ENCODE data around the gene GPR162.

Gene GPR162

DNA sequence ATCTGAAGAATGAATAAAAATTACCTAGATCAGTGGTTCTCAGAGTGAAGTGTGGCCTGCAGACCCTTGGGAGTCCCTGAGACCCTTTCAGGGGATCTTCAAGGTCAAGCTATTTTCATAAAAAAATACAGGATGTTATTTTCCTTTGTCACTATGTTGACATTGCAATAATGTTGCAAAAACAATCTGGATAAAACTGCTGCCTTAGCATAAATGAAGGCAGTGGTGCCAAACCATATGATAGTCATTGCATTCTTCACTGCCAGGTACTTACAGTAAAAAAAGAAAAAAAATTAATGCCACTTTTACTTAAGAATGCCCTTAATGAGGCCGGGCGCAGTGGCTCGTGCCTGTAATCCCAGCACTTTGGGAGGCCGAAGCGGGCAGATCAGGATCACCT is 34.3 kb upstream of the GPR162 start:
- DNase-seq: no peak

DNA sequence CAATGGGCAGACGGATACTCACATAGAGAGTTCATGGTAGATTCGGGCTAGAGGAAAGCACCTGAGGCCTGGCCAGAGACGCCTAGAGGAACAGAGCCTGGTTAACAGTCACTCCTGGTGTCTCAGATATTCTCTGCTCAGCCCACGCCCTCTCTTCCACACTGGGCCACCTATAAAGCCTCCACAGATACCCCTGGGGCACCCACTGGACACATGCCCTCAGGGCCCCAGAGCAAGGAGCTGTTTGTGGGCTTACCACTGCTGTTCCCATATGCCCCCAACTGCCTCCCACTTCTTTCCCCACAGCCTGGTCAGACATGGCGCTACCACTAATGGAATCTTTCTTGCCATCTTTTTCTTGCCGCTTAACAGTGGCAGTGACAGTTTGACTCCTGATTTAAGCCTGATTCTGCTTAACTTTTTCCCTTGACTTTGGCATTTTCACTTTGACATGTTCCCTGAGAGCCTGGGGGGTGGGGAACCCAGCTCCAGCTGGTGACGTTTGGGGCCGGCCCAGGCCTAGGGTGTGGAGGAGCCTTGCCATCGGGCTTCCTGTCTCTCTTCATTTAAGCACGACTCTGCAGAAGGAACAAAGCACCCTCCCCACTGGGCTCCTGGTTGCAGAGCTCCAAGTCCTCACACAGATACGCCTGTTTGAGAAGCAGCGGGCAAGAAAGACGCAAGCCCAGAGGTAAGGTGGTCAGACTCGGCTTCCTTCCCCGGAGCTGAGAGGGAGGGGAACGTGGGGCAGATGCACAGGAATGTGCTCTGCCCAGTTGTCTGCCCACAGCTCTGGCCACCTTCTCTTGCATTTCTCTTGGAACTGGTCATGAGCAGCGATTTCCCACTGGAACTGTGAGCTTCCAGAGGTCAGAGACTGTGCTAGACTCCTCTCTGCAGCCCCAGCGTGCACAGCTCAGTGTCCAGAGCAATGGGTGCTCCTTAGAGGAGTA is 32.4 kb upstream of the GPR162 start, which contains the start of gene CD4:
CD4 (plus strand) TSS at position 557 of the 953 bp plus-strand sequence. CDS start 10,611 bp downstream, outside the sequence.
- DNase-seq: no peak

DNA sequence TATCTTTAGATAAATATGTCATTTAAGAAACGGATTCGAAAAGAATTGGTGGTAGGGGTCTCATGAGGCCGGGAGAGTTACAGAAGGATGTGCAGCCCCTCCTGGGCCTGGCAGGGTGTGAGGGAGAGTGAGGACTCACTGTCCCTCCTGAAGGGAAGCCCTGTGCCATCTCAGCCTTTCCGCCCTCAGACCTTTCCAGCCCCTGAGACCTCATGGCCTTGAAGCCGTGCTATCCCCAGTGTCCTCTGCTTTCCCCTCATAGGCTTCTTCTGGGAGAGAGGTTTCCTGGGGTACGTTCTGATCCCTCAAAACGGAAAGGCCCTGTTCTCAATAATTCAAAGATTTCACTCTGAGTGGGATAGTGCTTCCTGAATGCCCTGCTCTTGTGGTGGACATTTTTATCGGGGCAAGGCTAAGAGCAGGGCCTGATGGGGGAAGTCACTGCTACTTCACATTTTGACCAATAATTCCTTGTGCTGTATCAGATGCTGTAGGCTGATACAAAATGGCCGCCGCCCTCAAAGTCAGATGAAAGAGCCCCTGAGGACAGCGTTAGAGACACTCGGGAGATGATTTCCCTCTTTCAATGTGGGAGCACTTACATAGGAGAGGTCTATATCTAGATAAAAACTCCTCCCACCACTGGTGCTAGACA is 31.0 kb upstream of the GPR162 start:
- no peak for DNase-seq

DNA sequence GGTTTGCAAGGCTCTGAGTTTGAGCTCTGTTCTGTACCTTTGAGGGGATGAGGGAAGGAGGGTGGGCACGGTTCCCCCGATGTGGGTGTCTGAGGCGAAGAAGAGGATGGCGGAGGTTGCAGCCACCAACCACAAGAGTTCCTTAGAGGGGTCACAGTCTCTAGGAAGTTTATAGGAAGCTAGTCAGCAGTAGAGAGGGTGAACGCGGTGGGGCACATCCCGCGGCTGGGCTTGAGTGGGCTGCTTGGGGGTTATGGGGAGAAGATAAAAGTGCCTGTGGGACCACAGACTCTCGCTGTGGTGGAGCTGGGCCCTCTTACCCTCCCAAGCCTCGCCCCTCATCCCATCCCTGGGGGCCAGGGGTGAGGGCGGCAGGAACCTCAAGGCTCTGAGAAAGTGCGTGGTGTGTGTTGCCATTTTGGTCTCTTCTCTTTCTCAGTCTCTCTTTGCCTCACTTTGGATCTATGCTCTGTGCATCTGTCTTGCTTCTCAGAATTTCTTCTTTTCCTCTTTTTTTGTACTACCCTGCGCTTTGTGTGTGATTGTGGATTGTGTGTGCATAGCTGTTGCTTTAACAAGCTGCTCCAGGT is 29.6 kb upstream of the GPR162 start:
- no peak for DNase-seq

DNA sequence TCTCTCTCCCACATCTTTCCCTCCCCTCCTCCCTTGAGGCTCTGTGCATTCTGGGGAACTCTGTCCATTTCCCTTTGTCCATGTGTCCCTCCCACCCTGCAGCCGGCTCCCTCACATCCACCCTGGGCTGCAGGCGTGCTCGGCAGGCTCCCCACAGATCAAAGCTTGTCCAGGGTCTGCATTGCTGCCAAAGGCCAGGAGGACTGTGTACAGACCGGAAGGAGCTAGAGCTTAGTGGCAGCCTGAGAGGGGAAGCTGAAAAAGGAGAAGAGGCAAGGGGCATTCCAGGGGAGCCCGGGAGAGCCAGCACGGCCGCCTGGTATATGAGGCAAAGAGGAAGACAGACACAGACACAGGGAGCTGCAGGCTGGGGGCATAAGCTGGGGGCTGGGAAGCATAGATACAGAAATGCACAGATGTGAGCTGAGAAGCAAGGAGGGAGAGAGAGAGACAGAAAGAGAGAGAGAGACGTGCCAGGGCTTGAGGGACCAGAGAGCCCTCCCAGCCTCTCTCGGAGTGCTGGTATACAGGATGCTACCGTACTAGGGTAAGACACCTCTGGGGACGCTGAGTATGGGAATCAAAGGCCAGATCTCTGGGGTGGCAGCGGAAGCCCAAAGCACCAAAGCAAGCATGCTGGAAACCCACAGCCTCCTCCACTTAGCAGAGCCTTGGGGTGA is 29.0 kb upstream of the GPR162 start:
- DNase-seq: no peak

DNA sequence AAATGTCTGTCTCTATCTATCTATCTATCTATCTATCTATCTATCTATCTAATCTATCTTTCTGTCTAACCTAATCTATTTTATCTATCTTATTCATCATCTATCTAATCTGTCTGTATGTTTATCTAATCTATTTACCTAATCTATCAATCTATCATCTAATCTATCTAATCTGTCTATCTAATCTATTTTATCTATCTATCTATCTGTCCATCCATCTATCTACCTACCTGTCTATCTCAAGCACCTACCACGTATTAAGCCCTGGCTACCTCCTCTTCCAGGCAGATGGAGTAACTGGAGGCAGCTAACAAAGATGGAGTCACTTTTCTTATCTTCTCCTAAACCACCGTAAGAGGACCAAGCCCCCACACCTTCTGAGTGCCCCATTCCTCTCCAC is 26.5 kb upstream of the GPR162 start:
- DNase-seq: no peak

DNA sequence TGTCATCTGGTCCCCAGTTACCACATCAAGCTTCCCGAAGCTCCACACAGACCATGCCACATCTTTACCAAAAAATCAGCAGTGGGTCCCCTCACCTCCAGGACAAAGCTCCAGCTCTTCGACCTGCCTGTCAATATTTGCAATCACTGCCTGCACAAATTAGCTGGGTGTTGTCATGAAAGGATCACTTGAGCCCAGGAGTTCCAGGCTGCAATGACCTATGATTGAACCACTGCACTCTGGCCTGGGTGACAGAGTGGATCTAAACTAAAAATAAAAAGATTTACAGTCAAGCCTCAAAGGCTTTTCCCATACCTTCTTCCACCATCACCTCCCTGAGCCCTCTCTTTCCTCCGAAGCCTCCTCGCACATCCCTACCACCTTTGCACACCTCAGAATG is 25.0 kb upstream of the GPR162 start:
- no peak for DNase-seq

DNA sequence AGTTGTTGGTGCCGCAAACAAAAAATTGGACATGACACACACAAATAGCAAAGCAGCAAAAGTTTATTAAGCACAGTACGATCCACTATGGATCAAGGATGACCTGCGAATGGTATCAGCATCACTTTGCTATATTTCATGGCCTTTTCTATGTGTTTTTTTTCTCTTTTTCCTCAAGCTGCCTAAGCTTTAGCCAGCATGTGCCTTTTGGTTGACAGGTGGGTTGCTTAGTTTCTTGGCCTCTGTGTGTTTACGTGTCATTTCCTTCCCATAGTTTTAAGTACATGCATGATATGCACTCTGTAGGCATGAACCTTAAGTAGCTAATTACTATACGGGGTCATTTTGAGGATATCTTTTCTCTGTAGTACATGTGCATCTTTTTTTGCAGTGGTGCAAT is 22.5 kb upstream of the GPR162 start:
- DNase-seq: no peak

DNA sequence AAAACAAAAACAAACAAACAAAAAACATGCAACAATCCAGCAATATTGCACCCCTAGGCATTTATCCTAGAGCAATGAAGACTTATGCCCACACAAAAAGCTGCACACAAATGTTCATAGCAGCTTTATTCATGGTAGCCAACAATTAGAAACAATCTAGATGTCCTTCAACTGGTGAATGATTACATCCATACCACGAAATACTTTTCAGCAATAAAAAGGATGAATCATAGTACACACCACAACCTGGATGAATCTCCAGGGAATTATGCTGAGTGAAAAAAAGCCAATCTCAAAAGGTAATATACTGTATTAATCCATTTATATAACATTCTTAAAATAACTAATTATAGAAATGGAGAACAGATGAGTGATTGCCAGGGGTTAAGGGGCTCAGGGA is 14.5 kb upstream of the GPR162 start:
- DNase-seq: no peak

DNA sequence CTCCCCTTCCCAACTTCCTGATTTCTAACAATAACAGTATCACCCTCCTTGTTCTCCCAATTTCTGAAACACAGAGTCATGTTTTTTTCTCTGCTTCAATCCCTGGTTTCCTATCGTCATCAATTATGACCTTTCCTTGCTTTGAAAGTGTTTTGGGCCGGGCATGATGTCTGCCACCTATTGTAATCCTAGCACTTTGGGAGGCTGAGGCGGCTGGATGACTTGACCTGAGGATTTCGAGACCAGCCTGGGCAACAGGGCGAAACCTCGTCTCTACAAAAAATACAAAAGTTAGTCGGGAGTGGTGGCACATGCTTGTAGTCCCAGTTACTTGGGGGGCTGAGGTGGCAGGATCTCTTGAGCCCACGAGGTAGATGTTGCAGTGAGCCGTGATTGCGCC is 12.6 kb upstream of the GPR162 start:
- no peak for DNase-seq

DNA sequence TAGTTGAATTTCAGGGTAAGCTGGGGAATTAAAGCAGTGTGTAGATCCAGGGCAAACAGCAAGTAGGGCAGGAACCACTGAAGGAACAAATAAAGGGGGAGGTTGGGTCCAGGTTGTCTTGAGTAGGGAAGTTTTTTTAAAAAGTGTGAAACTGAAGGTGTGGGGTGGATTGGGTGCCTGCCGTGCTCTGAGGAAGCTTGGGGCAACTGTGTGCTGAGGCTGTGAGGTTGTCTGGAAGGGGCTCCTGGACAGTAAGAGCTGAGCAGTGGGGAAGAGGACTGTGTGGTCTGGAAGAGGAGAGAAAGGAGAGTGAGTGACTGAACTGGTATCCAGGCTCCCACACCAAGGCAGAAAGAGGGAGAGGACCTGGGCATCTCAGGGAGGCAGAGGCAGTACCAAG is 10.9 kb upstream of the GPR162 start:
- DNase-seq: no peak

DNA sequence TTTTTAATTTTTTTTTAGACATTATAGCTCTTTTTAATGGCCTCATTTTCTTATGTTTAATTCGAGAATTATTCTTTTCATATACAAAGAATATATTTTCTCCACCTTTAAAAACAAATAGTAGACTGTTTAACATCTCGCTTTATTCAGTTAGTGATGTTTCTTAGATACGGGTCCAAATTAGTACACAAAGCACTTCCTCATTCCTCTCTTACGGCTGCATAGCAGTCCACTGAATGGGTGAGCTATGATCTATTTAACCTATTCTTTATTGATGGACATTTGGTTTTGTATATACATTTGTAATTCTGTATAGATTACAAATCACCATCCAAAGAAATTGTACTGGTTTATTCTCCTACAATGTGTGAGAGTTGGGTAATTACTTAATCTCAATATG is 8.3 kb upstream of the GPR162 start:
- no peak for DNase-seq

DNA sequence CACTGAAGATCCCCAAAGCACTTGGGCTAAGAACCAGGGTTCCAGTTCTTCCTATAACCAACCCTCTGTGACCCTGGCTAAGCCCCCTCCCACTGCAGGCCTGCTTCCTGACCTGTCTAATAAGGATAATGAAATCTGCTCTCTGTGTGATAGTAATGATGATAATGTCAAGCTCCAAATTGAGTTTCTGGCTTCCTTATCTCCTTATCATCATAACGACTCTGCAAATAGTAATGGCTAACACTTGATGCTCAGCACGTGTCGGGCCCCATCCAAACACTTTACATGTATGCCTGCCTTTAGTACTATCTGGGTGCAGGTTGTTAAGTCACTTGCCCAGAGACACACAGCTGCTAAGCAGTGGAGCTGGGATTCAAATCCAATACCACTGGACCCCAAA is 5.0 kb upstream of the GPR162 start:
- no peak for DNase-seq

DNA sequence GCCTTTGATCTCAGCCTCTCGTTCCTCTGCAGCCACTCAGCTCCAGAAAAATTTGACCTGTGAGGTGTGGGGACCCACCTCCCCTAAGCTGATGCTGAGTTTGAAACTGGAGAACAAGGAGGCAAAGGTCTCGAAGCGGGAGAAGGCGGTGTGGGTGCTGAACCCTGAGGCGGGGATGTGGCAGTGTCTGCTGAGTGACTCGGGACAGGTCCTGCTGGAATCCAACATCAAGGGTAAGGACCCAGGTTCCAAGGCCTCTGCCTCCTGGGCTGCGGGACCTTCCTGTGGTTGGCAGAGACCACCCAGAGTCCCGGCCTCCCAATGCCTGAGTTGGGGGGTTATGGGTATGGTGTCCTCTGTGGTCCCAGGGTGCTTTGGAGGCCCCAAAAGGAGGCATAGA is 4.5 kb upstream of the GPR162 start:
- DNase-seq: no peak

DNA sequence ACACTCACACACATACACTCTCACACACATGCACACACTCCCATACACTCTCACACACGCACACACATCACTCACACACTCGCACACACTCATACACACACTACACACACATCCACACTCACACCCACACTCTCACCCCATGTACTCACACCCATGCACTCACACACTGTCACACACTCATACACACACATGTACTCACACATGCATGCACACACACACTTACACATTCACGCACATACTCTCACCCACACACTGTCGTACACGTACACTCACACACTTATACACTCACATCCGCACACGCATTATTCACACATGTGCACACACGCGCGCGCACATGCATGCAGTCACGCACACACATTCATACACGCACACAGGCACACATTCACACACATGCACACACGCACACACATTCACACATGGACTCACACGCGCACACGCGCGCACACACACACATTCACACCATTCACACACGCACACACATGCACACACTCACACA is 3.9 kb upstream of the GPR162 start:
- DNase-seq: no peak

DNA sequence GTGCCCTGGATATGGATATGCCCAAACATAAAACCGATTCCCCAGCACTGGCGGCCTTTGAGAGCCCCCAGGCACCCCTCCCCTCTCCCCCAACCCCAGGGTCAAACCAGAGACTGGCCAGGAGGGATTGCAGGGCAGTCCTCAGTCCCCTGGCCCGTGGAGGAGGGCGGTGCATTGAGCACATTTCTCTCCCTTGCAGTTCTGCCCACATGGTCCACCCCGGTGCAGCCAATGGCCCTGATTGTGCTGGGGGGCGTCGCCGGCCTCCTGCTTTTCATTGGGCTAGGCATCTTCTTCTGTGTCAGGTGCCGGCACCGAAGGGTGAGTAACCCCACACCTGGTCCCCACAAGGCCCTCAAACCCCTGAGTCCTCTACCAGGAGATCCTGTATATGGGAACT is 3.4 kb upstream of the GPR162 start:
- no peak for DNase-seq

DNA sequence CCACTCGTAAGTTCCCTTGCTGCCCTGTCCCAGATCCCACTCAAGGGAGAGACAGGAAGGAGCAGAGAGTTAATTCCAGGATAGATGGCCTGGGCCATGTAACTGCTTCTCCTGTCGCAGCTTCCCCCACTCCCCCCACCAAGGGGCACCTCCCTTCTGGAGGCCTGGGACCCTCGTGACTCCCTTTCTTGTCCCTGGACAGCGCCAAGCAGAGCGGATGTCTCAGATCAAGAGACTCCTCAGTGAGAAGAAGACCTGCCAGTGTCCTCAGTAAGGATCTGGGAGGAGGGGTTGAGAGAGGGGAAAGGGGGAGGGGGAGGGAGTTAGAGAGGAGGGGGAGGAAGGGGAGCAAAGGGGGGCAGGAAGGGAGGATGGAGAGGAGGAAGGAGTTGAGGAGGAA is 3.0 kb upstream of the GPR162 start:
- DNase-seq: no peak

DNA sequence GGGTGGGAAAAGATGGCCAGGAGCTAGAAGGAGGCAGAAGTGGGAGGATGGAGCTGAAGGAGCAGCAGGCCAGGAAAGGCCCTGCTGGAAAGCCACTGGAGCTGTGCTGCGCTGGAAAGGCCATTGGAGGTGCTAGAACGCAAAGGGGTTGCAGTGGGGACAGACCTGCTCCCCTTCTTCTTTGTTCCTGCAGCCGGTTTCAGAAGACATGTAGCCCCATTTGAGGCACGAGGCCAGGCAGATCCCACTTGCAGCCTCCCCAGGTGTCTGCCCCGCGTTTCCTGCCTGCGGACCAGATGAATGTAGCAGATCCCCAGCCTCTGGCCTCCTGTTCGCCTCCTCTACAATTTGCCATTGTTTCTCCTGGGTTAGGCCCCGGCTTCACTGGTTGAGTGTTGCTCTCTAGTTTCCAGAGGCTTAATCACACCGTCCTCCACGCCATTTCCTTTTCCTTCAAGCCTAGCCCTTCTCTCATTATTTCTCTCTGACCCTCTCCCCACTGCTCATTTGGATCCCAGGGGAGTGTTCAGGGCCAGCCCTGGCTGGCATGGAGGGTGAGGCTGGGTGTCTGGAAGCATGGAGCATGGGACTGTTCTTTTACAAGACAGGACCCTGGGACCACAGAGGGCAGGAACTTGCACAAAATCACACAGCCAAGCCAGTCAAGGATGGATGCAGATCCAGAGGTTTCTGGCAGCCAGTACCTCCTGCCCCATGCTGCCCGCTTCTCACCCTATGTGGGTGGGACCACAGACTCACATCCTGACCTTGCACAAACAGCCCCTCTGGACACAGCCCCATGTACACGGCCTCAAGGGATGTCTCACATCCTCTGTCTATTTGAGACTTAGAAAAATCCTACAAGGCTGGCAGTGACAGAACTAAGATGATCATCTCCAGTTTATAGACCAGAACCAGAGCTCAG is 2.3 kb upstream of the GPR162 start:
- no peak for DNase-seq

DNA sequence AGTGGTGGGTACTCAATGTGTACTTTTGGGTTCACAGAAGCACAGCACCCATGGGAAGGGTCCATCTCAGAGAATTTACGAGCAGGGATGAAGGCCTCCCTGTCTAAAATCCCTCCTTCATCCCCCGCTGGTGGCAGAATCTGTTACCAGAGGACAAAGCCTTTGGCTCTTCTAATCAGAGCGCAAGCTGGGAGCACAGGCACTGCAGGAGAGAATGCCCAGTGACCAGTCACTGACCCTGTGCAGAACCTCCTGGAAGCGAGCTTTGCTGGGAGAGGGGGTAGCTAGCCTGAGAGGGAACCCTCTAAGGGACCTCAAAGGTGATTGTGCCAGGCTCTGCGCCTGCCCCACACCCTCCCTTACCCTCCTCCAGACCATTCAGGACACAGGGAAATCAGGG is 1.5 kb upstream of the GPR162 start:
- no peak for DNase-seq

DNA sequence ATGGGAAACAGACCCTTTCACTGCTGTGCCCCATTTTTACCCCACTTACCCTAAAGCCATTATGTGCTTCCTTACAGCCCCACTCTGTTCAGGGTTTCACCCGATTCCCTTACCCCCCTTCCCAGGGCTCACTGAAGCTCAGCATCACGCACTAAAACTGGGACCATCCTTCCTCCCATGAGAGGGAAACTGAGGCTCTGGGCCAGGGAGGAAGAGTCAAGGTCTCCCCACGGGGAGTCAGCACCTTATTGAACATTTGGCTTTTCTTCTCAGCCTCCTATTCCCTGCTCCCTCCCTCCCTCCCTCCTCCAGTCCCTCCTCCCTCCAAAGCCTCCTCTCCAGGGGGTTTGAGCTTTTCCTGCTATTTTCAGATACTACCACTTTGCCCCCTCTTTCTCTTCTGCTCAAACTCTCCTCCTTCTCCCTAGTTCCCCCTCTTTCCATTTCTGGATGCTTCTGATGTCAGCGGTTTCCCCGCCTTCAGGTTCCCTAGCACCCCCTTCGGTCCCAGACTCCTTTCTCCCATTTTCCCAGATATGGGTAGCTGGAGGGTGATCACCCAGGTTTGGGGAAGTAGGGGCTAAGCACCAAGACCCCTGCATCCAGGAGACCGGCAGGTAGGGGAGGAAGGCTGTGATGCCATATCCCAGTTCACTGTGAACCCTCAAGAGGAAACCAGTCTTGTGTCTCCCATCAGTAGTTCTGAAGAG is 960 bp downstream of the GPR162 start:
- DNase-seq: no peak
